Activated CD8-positive, alpha-beta memory T cell treated with anti-CD3 and anti-CD28 coated beads, Interleukin-2, amount 50 U/mL, for 1 hour (primary cell): Measurements from ENCODE around the gene ADGRB3.
"Not testable (repeated sequence)": the region's sequence is repeated elsewhere in the genome, so short reads cannot be mapped to it uniquely, and the experiment has no call there.

ENCODE experiments used
- DNase-seq: peaks from one replicate; pipeline ENCODE4 v3.0.0-alpha.2; 2020; ENCODE audit errors: extremely low read depth

Gene ADGRB3

GRCh38 chr6:69121461-69122406 lies 486.7 kb downstream of the ADGRB3 start:
- DNase-seq: not testable (repeated sequence)

GRCh38 chr6:69122407-69122773 lies 487.3 kb downstream of the ADGRB3 start:
- no peak for DNase-seq

GRCh38 chr6:69128411-69128810 lies 493.3 kb downstream of the ADGRB3 start:
- DNase-seq: no peak

- no peak for DNase-seq
Measured at GRCh38 chr6:69129046-69129445, 494.0 kb downstream of the ADGRB3 start.

GRCh38 chr6:69135927-69136326 lies 500.8 kb downstream of the ADGRB3 start:
- no peak for DNase-seq

- DNase-seq: no peak
Measured at GRCh38 chr6:69138148-69138547, 503.1 kb downstream of the ADGRB3 start.

- DNase-seq: no peak
Measured at GRCh38 chr6:69138893-69139494, 503.9 kb downstream of the ADGRB3 start.

- no peak for DNase-seq
Measured at GRCh38 chr6:69145062-69145461, 510.0 kb downstream of the ADGRB3 start.

GRCh38 chr6:69146385-69146784 lies 511.3 kb downstream of the ADGRB3 start:
- DNase-seq: no peak

- DNase-seq: no peak
Measured at GRCh38 chr6:69155467-69155866, 520.4 kb downstream of the ADGRB3 start.

GRCh38 chr6:69162811-69163210 lies 527.7 kb downstream of the ADGRB3 start:
- no peak for DNase-seq

- DNase-seq: no peak
Measured at GRCh38 chr6:69164564-69165229, 529.6 kb downstream of the ADGRB3 start.

- no peak for DNase-seq
Measured at GRCh38 chr6:69179681-69180080, 544.6 kb downstream of the ADGRB3 start.

GRCh38 chr6:69180361-69181067 lies 545.4 kb downstream of the ADGRB3 start:
- DNase-seq: no peak

- DNase-seq: no peak
Measured at GRCh38 chr6:69181964-69182363, 546.9 kb downstream of the ADGRB3 start.

- DNase-seq: no peak
Measured at GRCh38 chr6:69185276-69185675, 550.2 kb downstream of the ADGRB3 start.

- no peak for DNase-seq
Measured at GRCh38 chr6:69202768-69203167, 567.7 kb downstream of the ADGRB3 start.

GRCh38 chr6:69216127-69216526 lies 581.0 kb downstream of the ADGRB3 start:
- DNase-seq: no peak

GRCh38 chr6:69217343-69217742 lies 582.3 kb downstream of the ADGRB3 start:
- DNase-seq: no peak

- DNase-seq: no peak
Measured at GRCh38 chr6:69220375-69220774, 585.3 kb downstream of the ADGRB3 start.

- DNase-seq: no peak
Measured at GRCh38 chr6:69232008-69232407, 596.9 kb downstream of the ADGRB3 start.

- DNase-seq: no peak
Measured at GRCh38 chr6:69232496-69232895, 597.4 kb downstream of the ADGRB3 start.
